Glutamatergic neuron (in vitro differentiated cells): Measurements from ENCODE around the gene MST1R. TPM values are rescaled to one million over a fixed set of nuclear protein-coding genes. Genes with fewer than 3 reads are reported as not detected.
A peak's percentile ranks its signal among the peaks of the same experiment; 100 is the strongest.

ENCODE experiments used
- DNase-seq: peaks from one replicate; pipeline ENCODE4 v3.0.0; 2022
- H3K27ac Mint-ChIP-seq: one replicate; pipeline ENCODE4 v1.8.0; 2020; ENCODE audit warnings: mild to moderate bottlenecking, mixed read lengths, inconsistent platforms; ENCODE audit not compliant: unreplicated experiment
- H3K27me3 Mint-ChIP-seq: one replicate; pipeline ENCODE4 v1.8.0; 2020; ENCODE audit warnings: mild to moderate bottlenecking, moderate library complexity, mixed read lengths, inconsistent platforms; ENCODE audit not compliant: unreplicated experiment
- H3K36me3 Mint-ChIP-seq: one replicate; pipeline ENCODE4 v1.8.0; 2020; ENCODE audit warnings: mild to moderate bottlenecking, mixed read lengths, inconsistent platforms; ENCODE audit not compliant: unreplicated experiment
- H3K4me1 Mint-ChIP-seq: one replicate; pipeline ENCODE4 v1.8.0; 2020; ENCODE audit warnings: mild to moderate bottlenecking, low read depth, mixed read lengths, inconsistent platforms; ENCODE audit not compliant: unreplicated experiment
- H3K4me3 Mint-ChIP-seq: one replicate; pipeline ENCODE4 v1.8.0; 2020; ENCODE audit warnings: mild to moderate bottlenecking, mixed read lengths, inconsistent platforms; ENCODE audit not compliant: unreplicated experiment
- H3K9me3 Mint-ChIP-seq: one replicate; pipeline ENCODE4 v1.8.0; 2020; ENCODE audit warnings: mild to moderate bottlenecking, moderate library complexity, mixed read lengths, inconsistent platforms; ENCODE audit not compliant: unreplicated experiment
- CTCF ChIP-seq: fragments of 200-600 bp; sonication (generic); IDR thresholded peaks from one replicate; pipeline ENCODE4 v1.5.0; 2021; ENCODE audit not compliant: partially characterized antibody, unreplicated experiment
- total RNA-seq: library from RNA; stranded (reverse); fragmentation: NEBNext Ultra II Directional; extraction: Animal tissue kit (Norgen Biotek cat#: 25700); gene quantifications from one replicate; pipeline ENCODE4 v1.2.1, GENCODE V29; 2021; ENCODE audit not compliant: unreplicated experiment

MST1R gene
- total RNA-seq, 1 donor from 2014 or later: 8.6 TPM

- Mint-ChIP-seq H3K9me3 (peaks cover 4% of the 10 kb centered on the region), H3K4me1 (peaks cover 19% of the 10 kb centered on the region), H3K27ac (no peak overlapping the region), H3K36me3 (no peaks in the 10 kb centered on the region), H3K27me3 (peaks cover 5% of the 10 kb centered on the region), H3K4me3 (no peak overlapping the region)
- DNase-seq: peak; percentile 45
- TF ChIP-seq CTCF: no peak
Measured at GRCh38 chr3:49912881-49913281, 9.2 kb upstream of the MST1R start.

GRCh38 chr3:49911611-49912010 is 7.9 kb upstream of the MST1R start:
- Mint-ChIP-seq H3K4me3 (no peak overlapping the region), H3K27ac (no peak overlapping the region), H3K9me3 (peaks cover 4% of the 10 kb centered on the region), H3K4me1 (peaks cover 19% of the 10 kb centered on the region), H3K36me3 (no peaks in the 10 kb centered on the region), H3K27me3 (peaks cover 5% of the 10 kb centered on the region)
- no peak for DNase-seq
- TF ChIP-seq CTCF: no peak

DNA sequence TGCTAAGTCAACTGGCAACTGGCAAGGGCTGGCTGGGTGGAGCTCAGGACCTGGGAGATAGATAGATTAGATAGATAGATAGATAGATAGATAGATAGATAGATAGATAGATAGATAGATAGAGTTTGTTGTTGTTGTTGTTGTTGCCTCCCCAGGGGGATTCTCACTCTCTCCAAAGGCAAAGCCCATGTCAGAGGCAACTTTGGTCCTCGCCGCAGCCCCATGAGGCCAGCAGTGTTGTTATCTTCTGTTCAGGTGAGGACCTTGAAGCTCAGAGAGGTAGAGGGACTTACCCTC is 7.4 kb upstream of the MST1R start:
- no peak overlapping the region for H3K4me3 Mint-ChIP-seq
- H3K4me1 Mint-ChIP-seq: peaks cover 19% of the 10 kb centered on the region
- H3K9me3 Mint-ChIP-seq: peaks cover 4% of the 10 kb centered on the region
- H3K27ac Mint-ChIP-seq: no peak overlapping the region
- peaks cover 5% of the 10 kb centered on the region for H3K27me3 Mint-ChIP-seq
- TF ChIP-seq CTCF: no peak
- DNase-seq: no peak
- H3K36me3 Mint-ChIP-seq: no peaks in the 10 kb centered on the region

GRCh38 chr3:49910409-49911123 is 6.9 kb upstream of the MST1R start:
- H3K27me3 Mint-ChIP-seq: peaks cover 5% of the 10 kb centered on the region
- H3K9me3 Mint-ChIP-seq: peaks cover 4% of the 10 kb centered on the region
- no peak overlapping the region for H3K27ac Mint-ChIP-seq
- peaks cover 23% of the 10 kb centered on the region for H3K4me1 Mint-ChIP-seq
- H3K36me3 Mint-ChIP-seq: no peaks in the 10 kb centered on the region
- TF ChIP-seq CTCF: no peak
- peak overlapping the region; percentile 64 for H3K4me3 Mint-ChIP-seq
- peak; percentile 55 for DNase-seq

DNA sequence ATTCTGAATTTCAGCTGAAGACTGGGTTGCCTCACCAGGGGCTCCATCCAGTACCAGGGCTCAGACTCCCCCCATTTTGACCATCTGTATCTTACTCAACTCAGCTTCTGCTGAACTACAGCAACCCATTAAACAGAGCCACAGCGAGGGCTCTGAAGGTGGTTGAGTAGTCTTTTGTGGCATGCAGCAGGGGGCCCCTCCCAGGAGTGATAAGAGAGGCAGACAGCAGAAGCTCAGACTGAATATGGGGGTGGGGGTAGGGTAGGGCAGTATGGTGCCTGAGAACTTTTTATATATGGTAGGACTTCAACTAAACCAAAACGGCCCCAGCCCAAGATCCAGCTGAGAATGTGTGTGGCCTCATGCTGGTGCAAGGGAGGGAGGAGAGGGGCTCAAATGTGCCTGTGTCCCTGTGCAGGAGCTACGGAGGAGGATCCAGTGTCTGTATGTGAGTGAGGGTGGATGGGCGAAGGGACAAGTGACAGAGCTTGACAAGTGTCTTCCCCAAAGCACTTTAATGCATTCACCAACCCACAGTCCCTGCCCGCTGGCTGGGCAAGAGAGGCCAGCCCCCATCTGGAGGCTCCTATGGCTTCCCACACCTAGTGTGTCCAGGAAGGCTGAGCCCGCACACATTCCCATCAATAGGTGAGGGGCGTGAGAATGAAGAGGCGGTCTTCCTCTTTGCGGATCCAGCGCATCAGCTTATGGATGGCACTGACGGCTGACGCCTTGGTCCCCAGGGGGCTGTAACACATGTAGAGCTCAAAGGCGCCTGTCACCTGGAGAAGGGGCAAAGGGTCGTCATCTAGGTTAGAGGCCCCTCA is 4.9 kb upstream of the MST1R start:
- DNase-seq: no peak
- Mint-ChIP-seq H3K27ac (no peak overlapping the region), H3K4me1 (peaks cover 25% of the 10 kb centered on the region), H3K27me3 (peaks cover 8% of the 10 kb centered on the region), H3K4me3 (no peak overlapping the region), H3K9me3 (peaks cover 4% of the 10 kb centered on the region), H3K36me3 (no peaks in the 10 kb centered on the region)
- no peak for TF ChIP-seq CTCF
